Upper lobe of left lung (tissue), 6 donors: Measurements from ENCODE around the gene C14orf119. TPM values are rescaled to one million over a fixed set of nuclear protein-coding genes. Genes with fewer than 3 reads are reported as not detected.

Experiments used
- ATAC-seq, 2 donors: fragments of 200-7000 bp; cut with Tn5 transposase; one replicate each; pipeline ENCODE4 v1.9.1; 2022; ENCODE audit warnings: mild to moderate bottlenecking in 2 of 2, moderate library complexity in 2 of 2; ENCODE audit not compliant: low FRiP score in 2 of 2
- DNase-seq, 2 donors: peaks; one replicate each; pipeline ENCODE4 v3.0.0-alpha.2; 2019 to 2020
- H3K27ac ChIP-seq, 4 donors: fragments of 200-600 bp; sonication (generic); one replicate each; pipeline ENCODE4 v1.5.1; 2016 to 2019
- H3K27me3 ChIP-seq, 4 donors: fragments of 200-600 bp; sonication (generic); one replicate each; pipeline ENCODE4 v1.5.1; 2017 to 2019
- H3K36me3 ChIP-seq, 4 donors: fragments of 200-600 bp; sonication (generic); one replicate each; pipeline ENCODE4 v1.5.1; 2016 to 2019
- H3K4me1 ChIP-seq, 4 donors: fragments of 200-600 bp; sonication (generic); one replicate each; pipeline ENCODE4 v1.5.1; 2018 to 2019
- H3K4me3 ChIP-seq, 4 donors: fragments of 200-600 bp; sonication (generic); one replicate each; pipeline ENCODE4 v1.5.1; 2017 to 2019; ENCODE audit warnings: mild to moderate bottlenecking in 2 of 4, moderate library complexity in 1 of 4
- H3K9me3 ChIP-seq, 4 donors: fragments of 200-600 bp; sonication (generic); one replicate each; pipeline ENCODE4 v1.5.1; 2018 to 2019
- CTCF ChIP-seq, 6 experiments: fragments of 450-650 bp in 4 of 6; fragments of 200-600 bp in 2 of 6; sonication (generic) in 2 of 6; IDR thresholded peaks; one replicate each; pipeline ENCODE4 v1.5.1; 2016 to 2019; ENCODE audit warnings: antibody characterized with exemption in 6 of 6
- EP300 ChIP-seq, 4 donors: sonication (generic); formaldehyde crosslinking; IDR thresholded peaks; one replicate each; pipeline ENCODE4 v1.5.1; 2017; ENCODE audit warnings: antibody characterized with exemption in 4 of 4, control low read depth in 2 of 4
- POLR2A ChIP-seq, 4 donors: fragments of 450-650 bp; IDR thresholded peaks; one replicate each; pipeline ENCODE4 v1.5.1; 2016 to 2017; ENCODE audit warnings: antibody characterized with exemption in 4 of 4, mild to moderate bottlenecking in 2 of 4
- POLR2AphosphoS5 ChIP-seq, 2 donors: sonication (generic); formaldehyde crosslinking; IDR thresholded peaks; one replicate each; pipeline ENCODE4 v1.5.1; 2017; ENCODE audit warnings: antibody characterized with exemption in 2 of 2
- WGBS, 2 donors: methylation state at CpG; one replicate each; pipeline ENCODE4 v1.1.5; 2017 to 2018; 5-methylcytosine and 5-hydroxymethylcytosine counted together
- total RNA-seq, 6 donors: library from RNA; depleted of rRNA in 4 of 6; stranded (reverse); fragments of >200 nt in 4 of 6; gene quantifications; one replicate each; pipeline versions ENCODE4 v1.1.0 to v1.2.1, GENCODE V29; 2016 to 2021
- donor health status: DM: no; HTN: no; CAD: no; lungs with moderate emphysema.
- donor health status: DM: no; HTN: yes; CAD: no; lungs with severe emphysema.

Gene C14orf119
- total RNA-seq, 6 donors from 2014 or later, result 4.9 to 52.5 (median 35.7) TPM

- WGBS, 2 donors, result 73 to 88% methylated on average over 12 of the region's 12 CpGs
- peak overlapping the region in 1 of 4 donors; percentile 13 for H3K27ac ChIP-seq
- H3K36me3 ChIP-seq, result peaks cover 26 to 85% (median 65%) of the 10 kb centered on the region in 4 donors
- H3K4me3 ChIP-seq, result no peak overlapping the region
- H3K9me3 ChIP-seq, result no peaks in the 10 kb centered on the region
- no peaks in the 10 kb centered on the region for H3K27me3 ChIP-seq
- DNase-seq (no peak), ATAC-seq (no peak)
- TF ChIP-seq POLR2A (IDR thresholded peaks at IDR 0.05) (no peak), EP300 (IDR thresholded peaks at IDR 0.05) (no peak), CTCF (IDR thresholded peaks at IDR 0.05) (no peak), POLR2AphosphoS5 (IDR thresholded peaks at IDR 0.05) (no peak)
- H3K4me1 ChIP-seq, result peaks cover 22 to 50% (median 33%) of the 10 kb centered on the region in 4 donors
Measured at GRCh38 chr14:23089498-23090253, 5.6 kb upstream of the C14orf119 start.

GRCh38 chr14:23090254-23090636, 5.1 kb upstream of the C14orf119 start:
- DNase-seq, result no peak
- 47 to 62% methylated on average over 4 of the region's 4 CpGs for whole genome bisulfite sequencing, 2 donors
- H3K4me1 ChIP-seq, result peaks cover 22 to 50% (median 33%) of the 10 kb centered on the region in 4 donors

GRCh38 chr14:23091294-23092225, 3.7 kb upstream of the C14orf119 start:
- Histone ChIP-seq H3K27me3 (no peaks in the 10 kb centered on the region), H3K4me1 (peaks cover 23 to 52% (median 34%) of the 10 kb centered on the region in 4 donors), H3K4me3 (no peak overlapping the region), H3K9me3 (no peaks in the 10 kb centered on the region), H3K36me3 (peaks cover 20 to 66% (median 46%) of the 10 kb centered on the region in 4 donors), H3K27ac (no peak overlapping the region)
- TF ChIP-seq POLR2A (IDR thresholded peaks at IDR 0.05) (no peak), POLR2AphosphoS5 (IDR thresholded peaks at IDR 0.05) (no peak), CTCF (IDR thresholded peaks at IDR 0.05) (no peak), EP300 (IDR thresholded peaks at IDR 0.05) (no peak)
- 83 to 84% methylated on average over 12 of the region's 12 CpGs for WGBS, 2 donors
- ATAC-seq (no peak), DNase-seq (no peak)

More at GRCh38 chr14:23090254-23090636, 5.1 kb upstream of the C14orf119 start:
- no peak for ATAC-seq
- peaks cover 26 to 79% (median 60%) of the 10 kb centered on the region in 4 donors for H3K36me3 ChIP-seq
- no peaks in the 10 kb centered on the region for H3K9me3 ChIP-seq
- TF ChIP-seq CTCF (IDR thresholded peaks at IDR 0.05), result no peak
- TF ChIP-seq POLR2AphosphoS5 (IDR thresholded peaks at IDR 0.05), result no peak
- TF ChIP-seq POLR2A (IDR thresholded peaks at IDR 0.05), result no peak
- TF ChIP-seq EP300 (IDR thresholded peaks at IDR 0.05), result no peak
- no peak overlapping the region for H3K4me3 ChIP-seq
- no peaks in the 10 kb centered on the region for H3K27me3 ChIP-seq
- peak overlapping the region in 1 of 4 donors; percentile 13 for H3K27ac ChIP-seq

GRCh38 chr14:23093104-23093503, 2.2 kb upstream of the C14orf119 start:
- 74 to 78% methylated on average over 2 of the region's 2 CpGs for WGBS, 2 donors
- peaks cover 20 to 59% (median 37%) of the 10 kb centered on the region in 4 donors for H3K36me3 ChIP-seq
- no peaks in the 10 kb centered on the region for H3K9me3 ChIP-seq
- peaks cover 25 to 67% (median 42%) of the 10 kb centered on the region in 4 donors for H3K4me1 ChIP-seq
- H3K27me3 ChIP-seq, result no peaks in the 10 kb centered on the region
- TF ChIP-seq EP300 (IDR thresholded peaks at IDR 0.05) (no peak), CTCF (IDR thresholded peaks at IDR 0.05) (no peak), POLR2A (IDR thresholded peaks at IDR 0.05) (no peak), POLR2AphosphoS5 (IDR thresholded peaks at IDR 0.05) (no peak)
- no peak overlapping the region for H3K27ac ChIP-seq
- DNase-seq (no peak), ATAC-seq (no peak)
- H3K4me3 ChIP-seq, result peak overlapping the region in 1 of 4 donors; percentile 74
